ENCODE results near the gene IGF1R.

DNA sequence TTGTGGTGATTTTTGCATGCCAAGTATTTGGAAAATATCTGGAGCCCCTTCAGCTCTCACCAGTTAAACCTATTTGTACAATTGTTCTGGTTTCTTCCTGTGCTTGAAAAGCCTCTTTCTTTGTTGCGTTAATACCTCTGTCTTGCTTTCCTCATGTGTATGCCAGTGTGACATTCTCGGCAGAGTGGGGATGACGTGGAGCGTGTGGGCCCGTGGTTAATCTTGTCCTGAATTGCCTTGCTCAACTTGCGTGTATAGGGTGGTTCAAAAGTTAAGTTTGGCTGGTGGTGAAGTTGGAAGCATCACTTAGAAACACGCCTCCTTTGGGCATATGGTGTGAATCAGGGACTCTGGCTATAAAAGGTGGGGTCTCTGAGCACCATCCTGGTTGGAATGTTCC, 67.1 kb downstream of the IGF1R start:
- TF ChIP-seq EZH2 (IDR thresholded peaks at IDR 0.05; ENCODE audit: low read length, unreplicated experiment): no peak
- TF ChIP-seq, protein P1, sequence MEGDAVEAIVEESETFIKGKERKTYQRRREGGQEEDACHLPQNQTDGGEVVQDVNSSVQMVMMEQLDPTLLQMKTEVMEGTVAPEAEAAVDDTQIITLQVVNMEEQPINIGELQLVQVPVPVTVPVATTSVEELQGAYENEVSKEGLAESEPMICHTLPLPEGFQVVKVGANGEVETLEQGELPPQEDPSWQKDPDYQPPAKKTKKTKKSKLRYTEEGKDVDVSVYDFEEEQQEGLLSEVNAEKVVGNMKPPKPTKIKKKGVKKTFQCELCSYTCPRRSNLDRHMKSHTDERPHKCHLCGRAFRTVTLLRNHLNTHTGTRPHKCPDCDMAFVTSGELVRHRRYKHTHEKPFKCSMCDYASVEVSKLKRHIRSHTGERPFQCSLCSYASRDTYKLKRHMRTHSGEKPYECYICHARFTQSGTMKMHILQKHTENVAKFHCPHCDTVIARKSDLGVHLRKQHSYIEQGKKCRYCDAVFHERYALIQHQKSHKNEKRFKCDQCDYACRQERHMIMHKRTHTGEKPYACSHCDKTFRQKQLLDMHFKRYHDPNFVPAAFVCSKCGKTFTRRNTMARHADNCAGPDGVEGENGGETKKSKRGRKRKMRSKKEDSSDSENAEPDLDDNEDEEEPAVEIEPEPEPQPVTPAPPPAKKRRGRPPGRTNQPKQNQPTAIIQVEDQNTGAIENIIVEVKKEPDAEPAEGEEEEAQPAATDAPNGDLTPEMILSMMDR (conservative IDR thresholded peaks at IDR 0.05; ENCODE audit: low read depth, low read length): no peak
